CD4-positive, alpha-beta T cell treated with Interleukin-17A for 4 hours (primary cell): ENCODE results near the gene ETNPPL.

Experiments used
- DNase-seq: peaks from one replicate; pipeline ENCODE4 v3.0.0-alpha.2; 2020; ENCODE audit warnings: mixed read lengths

Gene ETNPPL

DNA sequence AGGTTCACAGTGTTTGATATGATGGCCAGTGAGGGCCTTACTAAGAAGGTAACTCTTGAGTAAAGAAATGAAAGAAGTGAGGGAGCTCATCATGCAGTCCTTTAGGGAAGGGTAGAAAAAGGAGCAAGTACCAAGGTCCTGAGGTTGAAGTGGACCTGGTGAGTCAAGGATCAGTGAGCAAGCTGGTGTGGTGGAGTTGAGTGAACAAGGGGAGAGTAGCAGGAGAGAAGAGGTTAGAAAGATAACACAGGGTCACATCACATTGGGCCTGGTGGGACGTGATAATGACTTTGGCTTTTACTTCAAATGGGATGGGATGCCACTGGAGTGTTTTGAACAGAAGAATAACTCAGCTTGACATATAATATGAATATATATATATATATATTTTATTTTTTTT is 67.8 kb downstream of the ETNPPL start:
- DNase-seq: no peak

DNA sequence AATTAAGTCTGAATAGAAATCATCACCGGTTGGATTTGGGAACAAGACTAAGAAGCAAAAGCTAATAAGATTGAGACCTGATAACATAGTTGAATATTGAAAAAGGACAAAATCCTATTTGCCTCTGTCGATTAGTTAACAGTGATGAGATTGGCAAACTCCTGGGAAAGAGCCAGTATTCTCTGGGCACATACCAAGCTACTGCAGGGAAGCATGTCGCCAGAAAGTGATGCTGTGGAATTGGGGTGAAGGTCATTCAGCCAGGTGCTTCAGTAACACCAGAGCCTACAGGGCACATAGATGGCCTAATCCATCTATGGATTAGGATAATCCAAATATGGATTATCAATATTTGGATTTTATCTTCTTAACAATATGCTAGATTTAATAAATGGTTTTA is 68.4 kb downstream of the ETNPPL start:
- DNase-seq: no peak

DNA sequence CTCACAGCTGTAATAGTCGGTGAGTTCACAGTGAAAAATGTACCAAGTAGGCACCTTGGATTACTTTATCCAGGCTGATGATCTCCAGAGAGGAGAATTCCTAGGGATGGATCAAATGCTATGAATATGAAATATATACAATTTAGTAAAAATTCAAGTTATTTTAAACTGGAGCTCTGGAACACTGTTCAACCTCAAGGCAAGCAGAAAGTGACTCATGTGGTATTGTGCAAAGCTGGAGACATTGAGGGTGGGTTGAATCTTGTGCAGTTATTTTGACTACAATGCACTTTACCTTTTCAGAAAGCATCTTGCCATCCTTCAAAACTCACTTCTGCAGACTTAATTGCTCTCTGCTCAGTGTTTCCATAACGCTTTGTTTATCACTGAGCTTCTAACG is 69.0 kb downstream of the ETNPPL start:
- no peak for DNase-seq

DNA sequence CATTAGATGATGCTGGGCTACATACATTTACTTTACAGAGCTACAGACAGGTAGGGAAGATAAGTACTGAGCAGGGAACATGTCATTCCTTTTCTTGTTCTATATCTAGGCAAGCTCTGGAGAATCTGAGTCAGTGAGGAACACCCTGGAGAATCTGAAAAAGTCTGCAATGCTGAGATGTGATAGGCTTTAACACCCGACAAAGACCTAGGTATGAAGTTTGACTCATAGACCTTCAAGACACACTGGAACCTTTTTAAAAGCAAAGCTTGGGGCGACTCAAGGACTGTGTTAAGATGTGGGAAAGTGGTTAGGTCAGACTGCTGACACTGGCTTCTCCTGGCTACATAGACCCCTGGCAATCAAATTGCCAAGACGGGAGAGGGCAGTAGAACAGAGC is 69.6 kb downstream of the ETNPPL start:
- no peak for DNase-seq
